ENCODE results near the gene FOXF1.

DNA sequence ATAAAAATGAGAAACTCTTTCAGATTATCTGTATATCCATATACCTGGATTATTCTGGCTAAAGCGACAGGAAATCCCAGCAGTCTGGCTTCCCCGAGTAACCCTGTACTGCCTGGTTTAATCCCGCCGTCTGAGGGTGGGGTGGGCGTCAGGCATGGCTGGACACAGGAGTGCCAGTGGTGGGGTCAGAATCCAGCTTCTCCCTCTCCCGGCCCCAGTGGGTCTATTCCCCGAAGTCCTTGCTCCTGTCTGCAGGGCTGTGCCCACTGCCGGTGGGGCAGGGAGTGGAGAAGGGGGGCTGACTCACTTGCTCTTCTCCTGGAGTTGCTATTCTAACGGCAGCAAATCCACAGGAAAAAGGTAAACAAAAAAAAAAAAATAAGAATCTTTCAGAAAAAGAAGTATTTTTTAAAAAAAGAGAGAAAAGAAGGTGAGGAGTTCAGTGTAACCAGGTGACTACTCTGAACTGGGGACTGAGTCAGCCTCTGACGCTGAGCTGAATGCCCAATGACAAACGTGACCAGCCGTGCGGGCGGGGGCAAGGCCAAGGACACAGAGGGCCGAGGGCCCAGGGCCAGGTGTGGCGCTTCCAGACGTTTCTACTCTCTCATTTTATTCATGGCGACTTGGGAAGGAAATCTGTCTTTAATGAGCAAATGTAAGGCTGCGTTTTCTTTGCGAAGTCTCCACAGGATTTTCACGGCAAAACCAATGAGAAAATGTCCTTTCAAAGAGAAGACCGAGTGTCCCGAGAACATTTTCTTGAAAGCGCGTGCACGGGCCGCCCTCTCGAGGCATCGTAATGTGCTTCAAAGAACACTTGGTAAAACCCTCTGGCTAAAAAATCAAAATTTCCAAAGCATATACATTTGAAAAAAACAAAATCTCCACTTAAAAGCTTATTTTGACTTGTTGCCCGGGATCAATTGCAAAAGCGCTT lies 20.2 kb downstream of the FOXF1 start:
- TF ChIP-seq CTCF (IDR thresholded peaks at IDR 0.05) (no peak), POLR2AphosphoS5 (IDR thresholded peaks at IDR 0.05) (no peak), EP300 (IDR thresholded peaks at IDR 0.05) (no peak), POLR2A (IDR thresholded peaks at IDR 0.05) (no peak)
